ENCODE results near the gene DTD1. TPM values are rescaled to one million over a fixed set of nuclear protein-coding genes. Genes with fewer than 3 reads are reported as not detected.
A peak's percentile ranks its signal among the peaks of the same experiment; 100 is the strongest.

Gene DTD1
- total RNA-seq, 3 donors from 2014 or later (not counting 1 experiment from before 2014, with no cell fraction given), result 23.4 to 28.4 (median 24.1) TPM

DNA sequence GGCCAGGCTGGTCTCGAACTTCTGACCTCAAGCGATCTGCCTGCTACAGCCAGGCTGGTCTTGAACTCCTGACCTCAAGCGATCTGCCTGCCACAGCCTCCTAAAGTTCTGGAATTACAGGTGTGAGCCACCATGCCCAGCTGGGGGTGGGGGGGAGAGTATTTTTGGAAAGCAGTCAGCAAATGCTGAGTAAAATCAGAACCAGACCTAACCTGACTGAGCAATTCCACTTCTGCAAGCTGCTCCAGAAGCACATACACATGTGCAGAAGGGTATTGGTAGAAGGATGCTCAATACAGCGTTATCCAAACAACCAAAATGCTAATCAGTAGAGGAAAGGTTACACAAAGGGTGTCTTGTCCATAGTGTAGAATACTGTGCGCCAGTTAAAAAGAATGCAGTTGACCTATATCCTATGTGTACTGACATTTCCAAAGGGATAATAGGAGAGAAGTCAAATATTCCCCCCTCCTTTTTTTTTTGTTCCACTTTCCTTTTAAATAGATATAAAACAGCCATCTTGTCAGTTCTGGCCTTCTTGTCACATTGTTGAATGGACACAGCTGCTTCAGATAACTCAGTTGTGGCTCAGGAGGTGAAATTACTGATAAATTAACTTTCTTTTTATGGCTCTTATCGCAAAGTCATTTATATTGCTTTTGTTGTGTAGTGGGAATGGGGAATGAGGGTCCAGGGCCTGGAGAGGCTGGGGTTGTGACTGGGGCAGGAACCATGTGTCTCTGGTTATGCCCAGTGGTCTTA is 74.6 kb downstream of the DTD1 start:
- Histone ChIP-seq H3K27ac (ENCODE audit: low read length) (no peak overlapping the region), H3K4me1 (ENCODE audit: control insufficient read depth, insufficient read depth, low read length) (no peaks in the 10 kb centered on the region), H3K27me3 (ENCODE audit: control insufficient read depth, insufficient read depth, low read length) (no peaks in the 10 kb centered on the region), H3K36me3 (ENCODE audit: control insufficient read depth, insufficient read depth, low read length) (no peaks in the 10 kb centered on the region), H3K9me3 (ENCODE audit: control insufficient read depth, insufficient read depth, low read length) (no peaks in the 10 kb centered on the region), H3K4me3 (ENCODE audit: low read length) (no peak overlapping the region)
- DNase-seq, result no peak
- Mint-ChIP-seq H3K27ac (no peak overlapping the region), H3K36me3 (no peaks in the 10 kb centered on the region), H3K4me1 (peaks cover 5 to 17% of the 10 kb centered on the region in 2 donors), H3K27me3 (ENCODE audit: low read depth in 2 of 2) (no peaks in the 10 kb centered on the region), H3K4me3 (no peak overlapping the region), H3K9me3 (no peaks in the 10 kb centered on the region)
- WGBS (ENCODE audit: insufficient coverage), result 92% methylated on average over 5 of the region's 6 CpGs
- intact Hi-C loops (cut with micrococcal nuclease), result no loop called here
- ATAC-seq, result no peak
- TF ChIP-seq, protein P1, sequence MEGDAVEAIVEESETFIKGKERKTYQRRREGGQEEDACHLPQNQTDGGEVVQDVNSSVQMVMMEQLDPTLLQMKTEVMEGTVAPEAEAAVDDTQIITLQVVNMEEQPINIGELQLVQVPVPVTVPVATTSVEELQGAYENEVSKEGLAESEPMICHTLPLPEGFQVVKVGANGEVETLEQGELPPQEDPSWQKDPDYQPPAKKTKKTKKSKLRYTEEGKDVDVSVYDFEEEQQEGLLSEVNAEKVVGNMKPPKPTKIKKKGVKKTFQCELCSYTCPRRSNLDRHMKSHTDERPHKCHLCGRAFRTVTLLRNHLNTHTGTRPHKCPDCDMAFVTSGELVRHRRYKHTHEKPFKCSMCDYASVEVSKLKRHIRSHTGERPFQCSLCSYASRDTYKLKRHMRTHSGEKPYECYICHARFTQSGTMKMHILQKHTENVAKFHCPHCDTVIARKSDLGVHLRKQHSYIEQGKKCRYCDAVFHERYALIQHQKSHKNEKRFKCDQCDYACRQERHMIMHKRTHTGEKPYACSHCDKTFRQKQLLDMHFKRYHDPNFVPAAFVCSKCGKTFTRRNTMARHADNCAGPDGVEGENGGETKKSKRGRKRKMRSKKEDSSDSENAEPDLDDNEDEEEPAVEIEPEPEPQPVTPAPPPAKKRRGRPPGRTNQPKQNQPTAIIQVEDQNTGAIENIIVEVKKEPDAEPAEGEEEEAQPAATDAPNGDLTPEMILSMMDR (IDR thresholded peaks at IDR 0.05), result no peak

DNA sequence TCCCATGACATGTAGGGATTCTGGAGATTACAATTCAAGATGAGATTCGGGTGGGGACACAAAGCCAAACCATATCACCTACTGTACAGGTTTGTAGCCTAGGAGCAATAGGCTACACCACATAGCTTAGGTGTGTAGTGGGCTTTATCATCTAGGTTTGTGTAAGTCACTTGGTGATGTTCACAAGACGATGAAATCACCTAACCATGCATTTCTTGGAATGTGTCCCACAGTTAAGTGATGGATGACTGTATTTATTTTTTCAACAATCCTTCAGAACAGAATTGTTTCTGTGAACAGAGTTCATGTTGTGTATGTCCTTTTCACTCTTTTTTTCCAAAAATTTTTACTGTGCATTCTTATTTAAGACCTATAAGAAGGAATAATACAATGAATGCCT is 76.1 kb downstream of the DTD1 start:
- no peaks in the 10 kb centered on the region for H3K4me1 ChIP-seq (ENCODE audit: control insufficient read depth, insufficient read depth, low read length)
- Mint-ChIP-seq H3K27ac (peak overlapping the region in 1 of 2 donors; percentile 62), H3K9me3 (no peaks in the 10 kb centered on the region), H3K36me3 (no peaks in the 10 kb centered on the region), H3K4me3 (no peak overlapping the region), H3K4me1 (peaks cover 7 to 11% of the 10 kb centered on the region in 2 donors), H3K27me3 (ENCODE audit: low read depth in 2 of 2) (no peaks in the 10 kb centered on the region)
- no peaks in the 10 kb centered on the region for H3K9me3 ChIP-seq (ENCODE audit: control insufficient read depth, insufficient read depth, low read length)
- no peaks in the 10 kb centered on the region for H3K36me3 ChIP-seq (ENCODE audit: control insufficient read depth, insufficient read depth, low read length)
- H3K27ac ChIP-seq (ENCODE audit: low read length), result no peak overlapping the region
- DNase-seq, result no peak
- TF ChIP-seq, protein P1 (IDR thresholded peaks at IDR 0.05), result no peak
- intact Hi-C loops (cut with micrococcal nuclease), result no loop called here
- no peaks in the 10 kb centered on the region for H3K27me3 ChIP-seq (ENCODE audit: control insufficient read depth, insufficient read depth, low read length)
- no peak overlapping the region for H3K4me3 ChIP-seq (ENCODE audit: low read length)
- no CpG with 5 or more reads among the region's 2 CpGs for WGBS (ENCODE audit: insufficient coverage)
- no peak for ATAC-seq

DNA sequence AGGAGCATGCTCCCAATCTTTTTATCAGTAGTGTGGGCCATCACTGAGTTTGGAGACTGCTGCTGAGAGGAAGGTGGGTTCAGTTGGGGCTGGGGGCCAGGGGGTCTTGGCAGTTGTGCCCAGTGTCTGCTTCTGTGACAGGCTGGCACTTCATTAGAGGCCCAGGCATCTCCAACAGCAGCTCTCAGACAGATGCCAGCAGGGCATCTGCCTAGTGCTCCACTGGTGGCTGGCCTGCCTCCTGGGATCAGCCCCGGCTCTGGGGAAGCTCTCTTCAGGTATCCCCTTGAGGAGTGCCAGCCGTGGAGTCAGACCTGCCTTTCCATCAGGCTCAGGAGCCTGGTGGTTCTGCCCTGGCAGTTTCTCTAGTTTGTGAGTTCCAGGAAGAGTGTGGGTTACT is 77.3 kb downstream of the DTD1 start:
- intact Hi-C loops (cut with micrococcal nuclease), result no loop called here
- H3K27ac ChIP-seq (ENCODE audit: low read length), result no peak overlapping the region
- no peak for DNase-seq
- no peaks in the 10 kb centered on the region for H3K4me1 ChIP-seq (ENCODE audit: control insufficient read depth, insufficient read depth, low read length)
- no peaks in the 10 kb centered on the region for H3K36me3 ChIP-seq (ENCODE audit: control insufficient read depth, insufficient read depth, low read length)
- 90% methylated on average over 2 of the region's 2 CpGs for WGBS (ENCODE audit: insufficient coverage)
- no peaks in the 10 kb centered on the region for H3K27me3 ChIP-seq (ENCODE audit: control insufficient read depth, insufficient read depth, low read length)
- Mint-ChIP-seq H3K27me3 (ENCODE audit: low read depth in 2 of 2) (no peaks in the 10 kb centered on the region), H3K9me3 (no peaks in the 10 kb centered on the region), H3K27ac (no peak overlapping the region), H3K4me3 (no peak overlapping the region), H3K36me3 (no peaks in the 10 kb centered on the region), H3K4me1 (peaks cover 7 to 11% of the 10 kb centered on the region in 2 donors)
- no peak overlapping the region for H3K4me3 ChIP-seq (ENCODE audit: low read length)
- no peak for ATAC-seq
- TF ChIP-seq, protein P1 (IDR thresholded peaks at IDR 0.05), result no peak
- H3K9me3 ChIP-seq (ENCODE audit: control insufficient read depth, insufficient read depth, low read length), result no peaks in the 10 kb centered on the region
